Heart left ventricle (tissue), 13 donors: ENCODE results near the gene PDE11A.
"Not testable (repeated sequence)": the region's sequence is repeated elsewhere in the genome, so short reads cannot be mapped to it uniquely, and the experiment has no call there.

Experiments used
- POLR2A ChIP-seq, 2 donors: fragments of 450-650 bp; IDR thresholded peaks; one replicate each; pipeline ENCODE4 v1.6.1; 2017; ENCODE audit warnings: antibody characterized with exemption in 2 of 2, mild to moderate bottlenecking in 2 of 2, moderate library complexity in 2 of 2
- TF ChIP-seq, protein P1 (sequence below), 12 donors: fragments of 200-600 bp; sonication (generic) in 4 of 12; IDR thresholded peaks; one replicate each; pipeline versions ENCODE4 v1.5.0 to v1.8.0; 2018 to 2022; ENCODE audit warnings: antibody characterized with exemption in 12 of 12, mild to moderate bottlenecking in 5 of 12
- donor health status: ischemic (EF 13 %, LVEDD 7.1; RV severe dilation, severe dysfunction).
- donor health status: DM: no; HTN: yes; CAD: no.
- donor health status: DM: no; HTN: no; CAD: no.
- donor health status: ischemic (EF 25% LVEDD 6.9; RV normal size, moderate dysfunction).
- donor health status: ischemic (EF 25% LVEDD 5.7; RV mildly dilated, moderate dysfunction).
- donor health status: ischemic (EF 35%, LVEDD 5.7; RV mildly dilated, moderate dysfunction).
- donor health status: nonischemic (EF 11% LVEDD 7.7; RV severe dilation, severe dysfunction).
- donor health status: DM: yes; HTN: yes; CAD: no.
- donor health status: PGD.
- donor health status: ischemic (EF 29% LVEDD 5.4; RV normal size, mild dysfunction).
- donor health status: nonischemic (EF 23%, LVEDD 6.1; RV moderate dilation, normal function).

DNA sequence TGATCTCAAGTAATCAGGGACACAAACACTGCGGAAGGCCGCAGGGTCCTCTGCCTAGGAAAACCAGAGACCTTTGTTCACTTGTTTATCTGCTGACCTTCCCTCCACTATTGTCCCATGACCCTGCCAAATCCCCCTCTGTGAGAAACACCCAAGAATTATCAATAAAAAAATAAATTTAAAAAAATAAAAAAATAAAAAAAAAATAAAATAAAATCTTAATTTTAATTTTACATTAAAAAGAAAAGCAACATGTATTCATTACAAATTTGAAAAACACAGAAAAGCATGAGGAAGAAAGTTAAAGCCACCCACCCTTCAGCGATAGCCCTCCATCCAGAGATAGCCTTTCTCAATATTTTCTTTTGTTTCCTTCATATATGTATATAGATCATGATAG is 125.0 kb downstream of the PDE11A start:
- TF ChIP-seq, protein P1, sequence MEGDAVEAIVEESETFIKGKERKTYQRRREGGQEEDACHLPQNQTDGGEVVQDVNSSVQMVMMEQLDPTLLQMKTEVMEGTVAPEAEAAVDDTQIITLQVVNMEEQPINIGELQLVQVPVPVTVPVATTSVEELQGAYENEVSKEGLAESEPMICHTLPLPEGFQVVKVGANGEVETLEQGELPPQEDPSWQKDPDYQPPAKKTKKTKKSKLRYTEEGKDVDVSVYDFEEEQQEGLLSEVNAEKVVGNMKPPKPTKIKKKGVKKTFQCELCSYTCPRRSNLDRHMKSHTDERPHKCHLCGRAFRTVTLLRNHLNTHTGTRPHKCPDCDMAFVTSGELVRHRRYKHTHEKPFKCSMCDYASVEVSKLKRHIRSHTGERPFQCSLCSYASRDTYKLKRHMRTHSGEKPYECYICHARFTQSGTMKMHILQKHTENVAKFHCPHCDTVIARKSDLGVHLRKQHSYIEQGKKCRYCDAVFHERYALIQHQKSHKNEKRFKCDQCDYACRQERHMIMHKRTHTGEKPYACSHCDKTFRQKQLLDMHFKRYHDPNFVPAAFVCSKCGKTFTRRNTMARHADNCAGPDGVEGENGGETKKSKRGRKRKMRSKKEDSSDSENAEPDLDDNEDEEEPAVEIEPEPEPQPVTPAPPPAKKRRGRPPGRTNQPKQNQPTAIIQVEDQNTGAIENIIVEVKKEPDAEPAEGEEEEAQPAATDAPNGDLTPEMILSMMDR (IDR thresholded peaks at IDR 0.05) = not testable (repeated sequence)
- not testable (repeated sequence) for TF ChIP-seq POLR2A (IDR thresholded peaks at IDR 0.05)
